ENCODE measurements around the gene RABGAP1L. TPM values are rescaled to one million over a fixed set of nuclear protein-coding genes. Genes with fewer than 3 reads are reported as not detected.
A peak's percentile ranks its signal among the peaks of the same experiment; 100 is the strongest.

Gene RABGAP1L
- total RNA-seq, 2 experiments from 2014 or later: 98.1 to 158 TPM

GRCh38 chr1:174276087-174276486 is 116.8 kb downstream of the RABGAP1L start:
- H3K4me1 ChIP-seq (ENCODE audit: insufficient read depth, low read length, poor library complexity, severe bottlenecking): peaks cover 91% of the 10 kb centered on the region
- peak overlapping the region; percentile 60 for H3K4me2 ChIP-seq (ENCODE audit: low read length)

GRCh38 chr1:174284052-174284451 is 124.7 kb downstream of the RABGAP1L start:
- H3K9me2 ChIP-seq (ENCODE audit: insufficient read depth, low read length): no peaks in the 10 kb centered on the region
- peaks cover 94% of the 10 kb centered on the region for H3K36me3 ChIP-seq (ENCODE audit: insufficient read depth, low read length)
- no peak overlapping the region for H3K4me2 ChIP-seq (ENCODE audit: low read length)
- peaks cover 11% of the 10 kb centered on the region for H3K4me1 ChIP-seq (ENCODE audit: insufficient read depth, low read length, poor library complexity, severe bottlenecking)
- ChIA-PET CTCF (ENCODE audit: unreplicated experiment) (no interaction called here), POLR2A (interaction anchor here (1.2 kb wide), 1 partner anchor 41 kb away, joined by 5 read pairs; no protein-coding TSS in a partner anchor)
- no peak overlapping the region for H3K27ac ChIP-seq (ENCODE audit: low read depth, low read length, poor library complexity, severe bottlenecking)
- no peak for DNase-seq (ENCODE audit: low spot score)
- no TSS peak for BruUV-seq (replicated peaks)
- no peak overlapping the region for H2AFZ ChIP-seq (ENCODE audit: low read length)
- TF ChIP-seq EZH2phosphoT487 (IDR thresholded peaks at IDR 0.05; ENCODE audit: borderline replicate concordance, low read depth, low read length): no peak
- TF ChIP-seq CTCF (conservative IDR thresholded peaks at IDR 0.05; ENCODE audit: low read length): no peak
- intact Hi-C loops (cut with micrococcal nuclease; ENCODE audit: unreplicated experiment): no loop called here
- no peak overlapping the region for H3K4me3 ChIP-seq (ENCODE audit: low read depth, low read length, poor library complexity, severe bottlenecking)
- H3K9me3 ChIP-seq (ENCODE audit: low read length): peaks cover 32% of the 10 kb centered on the region
- no peaks in the 10 kb centered on the region for H3K79me2 ChIP-seq (ENCODE audit: insufficient read depth, low read depth, low read length)
- no peaks in the 10 kb centered on the region for H4K20me1 ChIP-seq (ENCODE audit: insufficient read depth, low read length)

More at GRCh38 chr1:174276087-174276486, 116.8 kb downstream of the RABGAP1L start:
- Histone ChIP-seq H2AFZ (ENCODE audit: low read length) (no peak overlapping the region), H3K4me3 (ENCODE audit: low read depth, low read length, poor library complexity, severe bottlenecking) (peak overlapping the region; percentile 43), H3K79me2 (ENCODE audit: insufficient read depth, low read depth, low read length) (peaks cover 5% of the 10 kb centered on the region; the same call in 1 of the 2 replicates), H3K9me2 (ENCODE audit: insufficient read depth, low read length) (no peaks in the 10 kb centered on the region), H3K27ac (ENCODE audit: low read depth, low read length, poor library complexity, severe bottlenecking) (peak overlapping the region; percentile 96), H3K9me3 (ENCODE audit: low read length) (peaks cover 8% of the 10 kb centered on the region; the same call in 1 of the 2 replicates), H4K20me1 (ENCODE audit: insufficient read depth, low read length) (no peaks in the 10 kb centered on the region), H3K36me3 (ENCODE audit: insufficient read depth, low read length) (peaks cover 69% of the 10 kb centered on the region)
- intact Hi-C loops (cut with micrococcal nuclease; ENCODE audit: unreplicated experiment): loop anchor here (1.0 to 10.0 kb wide), 4 partner anchors 10 to 864 kb away; no protein-coding TSS in a partner anchor
- POLR2A ChIA-PET: interaction anchor here (0.6 to 3.2 kb wide), 5 partner anchors 10 to 701 kb away, joined by 3 to 27 read pairs (median 3); no protein-coding TSS in a partner anchor
- no TSS peak for BruUV-seq (replicated peaks)
- TF ChIP-seq CTCF (conservative IDR thresholded peaks at IDR 0.05; ENCODE audit: low read length) (no peak), EZH2phosphoT487 (IDR thresholded peaks at IDR 0.05; ENCODE audit: borderline replicate concordance, low read depth, low read length) (no peak)
- CTCF ChIA-PET (ENCODE audit: unreplicated experiment): interaction anchor here (2.8 kb wide), 1 partner anchor 13 kb away, joined by 10 read pairs; no protein-coding TSS in a partner anchor
- DNase-seq (ENCODE audit: low spot score): peak; percentile 95

GRCh38 chr1:174286042-174286441 is 126.7 kb downstream of the RABGAP1L start:
- no TSS peak for BruUV-seq (replicated peaks)
- POLR2A ChIA-PET: no interaction called here
- H3K9me2 ChIP-seq (ENCODE audit: insufficient read depth, low read length): no peaks in the 10 kb centered on the region

More at GRCh38 chr1:174286042-174286441, 126.7 kb downstream of the RABGAP1L start:
- H3K79me2 ChIP-seq (ENCODE audit: insufficient read depth, low read depth, low read length): no peaks in the 10 kb centered on the region
- no peaks in the 10 kb centered on the region for H4K20me1 ChIP-seq (ENCODE audit: insufficient read depth, low read length)
- no peak overlapping the region for H3K27ac ChIP-seq (ENCODE audit: low read depth, low read length, poor library complexity, severe bottlenecking)
- H2AFZ ChIP-seq (ENCODE audit: low read length): no peak overlapping the region
- DNase-seq (ENCODE audit: low spot score): no peak
- H3K4me1 ChIP-seq (ENCODE audit: insufficient read depth, low read length, poor library complexity, severe bottlenecking): no peaks in the 10 kb centered on the region
- H3K36me3 ChIP-seq (ENCODE audit: insufficient read depth, low read length): peaks cover 94% of the 10 kb centered on the region
- intact Hi-C loops (cut with micrococcal nuclease; ENCODE audit: unreplicated experiment): no loop called here
- CTCF ChIA-PET (ENCODE audit: unreplicated experiment): no interaction called here
- peaks cover 31% of the 10 kb centered on the region for H3K9me3 ChIP-seq (ENCODE audit: low read length)
- TF ChIP-seq EZH2phosphoT487 (IDR thresholded peaks at IDR 0.05; ENCODE audit: borderline replicate concordance, low read depth, low read length) (no peak), CTCF (conservative IDR thresholded peaks at IDR 0.05; ENCODE audit: low read length) (no peak)
- H3K4me3 ChIP-seq (ENCODE audit: low read depth, low read length, poor library complexity, severe bottlenecking): no peak overlapping the region
- no peak overlapping the region for H3K4me2 ChIP-seq (ENCODE audit: low read length)

Data from OCI-LY7 (cell line).